Activated naive CD4-positive, alpha-beta T cell treated with anti-CD3 and anti-CD28 coated beads, Interleukin-2, amount 50 U/mL, for 72 hours (primary cell): Measurements from ENCODE around the gene ACOX3. TPM values are rescaled to one million over a fixed set of nuclear protein-coding genes. Genes with fewer than 3 reads are reported as not detected.

Source experiments
- ATAC-seq, 2 donors: fragments of 150-1000 bp; cut with Tn5 transposase; 2 replicates each; pipeline ENCODE4 v1.10.0; 2021; ENCODE audit warnings: mild to moderate bottlenecking in 2 of 2, moderate library complexity in 2 of 2
- DNase-seq, 2 donors: peaks; one replicate each; pipeline ENCODE4 v3.0.0; 2021 to 2022; ENCODE audit warnings: low spot score in 2 of 2
- H3K27ac Mint-ChIP-seq, 2 donors: one replicate each; pipeline ENCODE4 v1.8.0; 2022; ENCODE audit warnings: mild to moderate bottlenecking in 2 of 2, mixed read lengths in 2 of 2
- H3K36me3 Mint-ChIP-seq, 2 donors: one replicate each; pipeline ENCODE4 v1.8.0; 2022; ENCODE audit warnings: mixed read lengths in 2 of 2
- H3K9me3 Mint-ChIP-seq, 2 donors: one replicate each; pipeline ENCODE4 v1.8.0; 2022; ENCODE audit warnings: mixed read lengths in 2 of 2
- total RNA-seq, 2 donors: library from RNA; stranded (reverse); gene quantifications; one replicate each; pipeline ENCODE4 v1.2.3, GENCODE V29; 2022

The ACOX3 gene
- total RNA-seq, 2 donors from 2014 or later = 22.1 to 29.2 TPM

- ATAC-seq (peak; percentile 60 to 69), DNase-seq (peak in 1 of 2 donors; percentile 67)
- peaks cover 0 to 5% of the 10 kb centered on the region in 2 donors for H3K36me3 Mint-ChIP-seq
- H3K27ac Mint-ChIP-seq = no peak overlapping the region
- H3K9me3 Mint-ChIP-seq = no peaks in the 10 kb centered on the region
These were observed 37.3 kb downstream of the ACOX3 start for GRCh38 chr4:8403173-8403753.

GRCh38 chr4:8402640-8403039 is 37.9 kb downstream of the ACOX3 start:
- ATAC-seq (no peak), DNase-seq (no peak)
- Mint-ChIP-seq H3K9me3 (no peaks in the 10 kb centered on the region), H3K27ac (no peak overlapping the region), H3K36me3 (peaks cover 0 to 5% of the 10 kb centered on the region in 2 donors)

- Mint-ChIP-seq H3K9me3 (no peaks in the 10 kb centered on the region), H3K27ac (no peak overlapping the region), H3K36me3 (peaks cover 0 to 5% of the 10 kb centered on the region in 2 donors)
- ATAC-seq (no peak), DNase-seq (no peak)
These were observed 38.3 kb downstream of the ACOX3 start for GRCh38 chr4:8402181-8402597.

GRCh38 chr4:8401665-8402064 is 38.9 kb downstream of the ACOX3 start:
- ATAC-seq = no peak
- Mint-ChIP-seq H3K9me3 (no peaks in the 10 kb centered on the region), H3K27ac (no peak overlapping the region), H3K36me3 (peaks cover 0 to 5% of the 10 kb centered on the region in 2 donors)
- no peak for DNase-seq

- H3K27ac Mint-ChIP-seq = no peak overlapping the region
- DNase-seq = no peak
- H3K9me3 Mint-ChIP-seq = no peaks in the 10 kb centered on the region
- no peak for ATAC-seq
- H3K36me3 Mint-ChIP-seq = peaks cover 0 to 2% of the 10 kb centered on the region in 2 donors
These were observed 39.7 kb downstream of the ACOX3 start for GRCh38 chr4:8400632-8401325.

GRCh38 chr4:8399298-8399697 is 41.2 kb downstream of the ACOX3 start:
- Mint-ChIP-seq H3K27ac (no peak overlapping the region), H3K36me3 (no peaks in the 10 kb centered on the region)

GRCh38 chr4:8398347-8398746 is 42.2 kb downstream of the ACOX3 start:
- H3K9me3 Mint-ChIP-seq = no peaks in the 10 kb centered on the region
- no peak for ATAC-seq
- peak overlapping the region; percentile 6 to 53 for H3K27ac Mint-ChIP-seq
- no peak for DNase-seq
- no peaks in the 10 kb centered on the region for H3K36me3 Mint-ChIP-seq

More at GRCh38 chr4:8399298-8399697, 41.2 kb downstream of the ACOX3 start:
- no peak for ATAC-seq
- no peaks in the 10 kb centered on the region for H3K9me3 Mint-ChIP-seq
- DNase-seq = no peak

- ATAC-seq = peak in 1 of 2 donors; percentile 28
These were observed 43.6 kb downstream of the ACOX3 start for GRCh38 chr4:8396762-8397406.

GRCh38 chr4:8395504-8396296 is 44.8 kb downstream of the ACOX3 start:
- DNase-seq (no peak), ATAC-seq (no peak)
- Mint-ChIP-seq H3K36me3 (no peaks in the 10 kb centered on the region), H3K27ac (no peak overlapping the region), H3K9me3 (no peaks in the 10 kb centered on the region)

More at GRCh38 chr4:8396762-8397406, 43.6 kb downstream of the ACOX3 start:
- DNase-seq = no peak
- Mint-ChIP-seq H3K27ac (no peak overlapping the region), H3K36me3 (no peaks in the 10 kb centered on the region), H3K9me3 (no peaks in the 10 kb centered on the region)

GRCh38 chr4:8394806-8395205 is 45.7 kb downstream of the ACOX3 start:
- no peaks in the 10 kb centered on the region for H3K36me3 Mint-ChIP-seq
- H3K27ac Mint-ChIP-seq = no peak overlapping the region
- ATAC-seq = no peak
- DNase-seq = no peak
- H3K9me3 Mint-ChIP-seq = no peaks in the 10 kb centered on the region

- DNase-seq = no peak
- Mint-ChIP-seq H3K27ac (no peak overlapping the region), H3K36me3 (no peaks in the 10 kb centered on the region), H3K9me3 (no peaks in the 10 kb centered on the region)
- no peak for ATAC-seq
These were observed 46.4 kb downstream of the ACOX3 start for GRCh38 chr4:8394061-8394519.

GRCh38 chr4:8393593-8394038 is 46.9 kb downstream of the ACOX3 start:
- ATAC-seq (peak in 1 of 2 donors; percentile 34), DNase-seq (no peak)
- H3K27ac Mint-ChIP-seq = peak overlapping the region in 1 of 2 donors; percentile 68
- no peaks in the 10 kb centered on the region for H3K36me3 Mint-ChIP-seq
- H3K9me3 Mint-ChIP-seq = no peaks in the 10 kb centered on the region

- DNase-seq (peak in 1 of 2 donors; percentile 25), ATAC-seq (no peak)
- H3K9me3 Mint-ChIP-seq = no peaks in the 10 kb centered on the region
- H3K27ac Mint-ChIP-seq = no peak overlapping the region
- no peaks in the 10 kb centered on the region for H3K36me3 Mint-ChIP-seq
These were observed 47.8 kb downstream of the ACOX3 start for GRCh38 chr4:8392591-8393190.

- no peak for DNase-seq
These were observed 48.6 kb downstream of the ACOX3 start for GRCh38 chr4:8391972-8392371.

GRCh38 chr4:8391071-8391470 is 49.5 kb downstream of the ACOX3 start:
- no peak for ATAC-seq
- DNase-seq = no peak
- Mint-ChIP-seq H3K27ac (peak overlapping the region in 1 of 2 donors; percentile 90), H3K9me3 (no peaks in the 10 kb centered on the region), H3K36me3 (no peaks in the 10 kb centered on the region)

More at GRCh38 chr4:8391972-8392371, 48.6 kb downstream of the ACOX3 start:
- ATAC-seq = peak in 1 of 2 donors; percentile 49
- H3K27ac Mint-ChIP-seq = no peak overlapping the region
- no peaks in the 10 kb centered on the region for H3K9me3 Mint-ChIP-seq
- H3K36me3 Mint-ChIP-seq = no peaks in the 10 kb centered on the region

GRCh38 chr4:8390577-8390976 is 49.9 kb downstream of the ACOX3 start:
- ATAC-seq = no peak
- Mint-ChIP-seq H3K9me3 (no peaks in the 10 kb centered on the region), H3K27ac (no peak overlapping the region), H3K36me3 (peaks cover 0 to 4% of the 10 kb centered on the region in 2 donors)
- DNase-seq = no peak
